GM18907 (cell line): Measurements from ENCODE around the gene PAX2.

Source experiments
- ATAC-seq: cut with Tn5 transposase; IDR thresholded peaks from one replicate; pipeline ENCODE4 v1.9.1; 2021; ENCODE audit warnings: mild to moderate bottlenecking, moderate library complexity; ENCODE audit not compliant: unreplicated experiment

Gene PAX2

GRCh38 chr10:100749309-100750217, 4.2 kb downstream of the PAX2 start:
- ATAC-seq: no peak

DNA sequence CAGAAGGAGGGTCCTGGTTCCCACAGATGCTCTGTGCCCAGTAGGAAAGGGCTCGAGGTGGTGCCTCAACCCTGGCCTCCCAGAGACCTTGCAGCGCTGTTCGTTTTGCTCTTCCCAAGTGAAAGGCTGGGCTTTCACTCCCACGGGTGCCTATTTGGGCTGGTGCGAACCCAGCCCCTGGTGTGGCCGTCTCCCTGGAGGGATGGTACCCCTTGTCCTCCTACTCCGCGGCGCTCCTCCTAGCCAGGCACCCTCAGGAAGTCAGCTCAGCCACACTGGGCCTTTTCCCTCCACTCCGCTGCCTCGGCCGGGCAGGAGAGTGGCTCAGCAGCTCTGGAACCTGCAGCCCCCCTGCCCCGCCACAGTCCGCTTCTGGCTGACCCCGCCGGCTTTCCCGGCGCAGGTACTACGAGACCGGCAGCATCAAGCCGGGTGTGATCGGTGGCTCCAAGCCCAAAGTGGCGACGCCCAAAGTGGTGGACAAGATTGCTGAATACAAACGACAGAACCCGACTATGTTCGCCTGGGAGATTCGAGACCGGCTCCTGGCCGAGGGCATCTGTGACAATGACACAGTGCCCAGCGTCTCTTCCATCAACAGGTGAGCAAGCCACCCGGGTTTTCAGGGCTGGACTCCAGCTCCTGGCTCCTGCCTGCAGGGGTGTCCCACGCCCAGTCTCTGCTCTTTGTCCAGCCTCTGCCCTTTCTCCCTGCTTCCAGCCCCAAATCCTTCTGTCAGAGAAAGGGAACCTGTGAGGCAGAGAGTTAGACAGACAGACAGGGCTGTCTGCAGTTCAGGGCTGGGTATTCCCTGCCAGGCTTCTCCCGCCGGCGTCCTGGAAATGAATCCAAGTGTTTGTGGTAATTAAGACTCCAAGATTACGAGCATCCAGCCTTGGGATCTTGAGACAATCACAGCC, 5.2 kb downstream of the PAX2 start:
- ATAC-seq: no peak

GRCh38 chr10:100751211-100751933, 6.0 kb downstream of the PAX2 start:
- ATAC-seq: no peak

GRCh38 chr10:100755821-100756220, 10.4 kb downstream of the PAX2 start:
- no peak for ATAC-seq

- no peak for ATAC-seq
Observed at GRCh38 chr10:100759331-100759730, 13.9 kb downstream of the PAX2 start.

GRCh38 chr10:100760726-100761125, 15.3 kb downstream of the PAX2 start:
- no peak for ATAC-seq

GRCh38 chr10:100761191-100761590, 15.8 kb downstream of the PAX2 start:
- no peak for ATAC-seq

DNA sequence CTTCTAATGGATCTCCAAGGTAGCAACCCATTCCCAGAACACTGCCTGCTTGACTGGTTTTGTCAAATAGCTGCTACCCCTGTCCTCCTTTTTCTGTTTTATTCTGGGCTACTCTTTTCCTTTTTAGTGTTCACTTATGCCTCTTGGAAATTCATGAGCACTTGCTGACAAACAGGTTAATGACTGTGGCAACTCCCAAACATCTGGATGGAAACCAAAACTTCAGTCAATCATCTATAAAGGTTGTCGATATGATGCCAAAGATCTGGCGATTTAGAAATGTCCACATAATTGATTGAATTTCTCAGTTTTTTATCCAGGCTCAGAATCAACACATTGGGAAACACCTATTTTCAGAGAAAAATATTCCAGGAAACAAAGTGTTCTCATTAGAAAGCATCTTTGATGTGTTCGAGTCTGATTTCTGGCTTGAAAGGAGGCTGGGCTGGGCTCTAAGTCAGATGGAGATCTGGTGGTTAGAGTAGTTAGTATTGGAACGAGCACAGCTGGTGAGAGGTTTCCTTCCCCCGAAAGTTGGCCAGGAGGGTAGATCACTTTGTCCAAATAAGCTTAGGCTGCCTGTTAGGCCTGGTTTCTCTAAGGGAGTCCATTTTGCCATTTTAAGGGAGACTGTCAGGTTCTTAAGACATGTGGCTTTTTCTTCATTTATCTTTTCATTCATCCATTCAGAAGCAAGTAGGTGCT, 17.8 kb downstream of the PAX2 start:
- no peak for ATAC-seq

- ATAC-seq: no peak
Observed at GRCh38 chr10:100766693-100767421, 21.5 kb downstream of the PAX2 start.

GRCh38 chr10:100767422-100767775, 22.0 kb downstream of the PAX2 start:
- no peak for ATAC-seq

DNA sequence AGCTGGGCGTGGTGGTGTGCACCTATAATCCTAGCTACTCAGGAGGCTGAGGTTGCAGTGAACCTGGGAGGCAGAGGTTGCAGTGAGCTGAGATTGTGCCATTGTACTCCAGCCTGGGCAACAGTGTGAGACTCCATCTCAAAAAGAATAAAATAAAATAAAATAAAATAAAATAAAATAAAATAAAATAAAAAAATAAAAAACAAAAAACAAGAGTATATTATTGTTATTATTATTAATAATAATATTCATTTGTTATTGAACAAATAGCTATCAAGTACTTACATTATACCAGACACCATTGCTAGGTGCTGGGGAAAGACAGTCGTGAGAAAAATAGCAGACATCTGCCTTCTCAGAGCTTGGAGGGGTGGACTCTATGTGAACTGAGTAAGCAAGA, 24.1 kb downstream of the PAX2 start:
- ATAC-seq: no peak

DNA sequence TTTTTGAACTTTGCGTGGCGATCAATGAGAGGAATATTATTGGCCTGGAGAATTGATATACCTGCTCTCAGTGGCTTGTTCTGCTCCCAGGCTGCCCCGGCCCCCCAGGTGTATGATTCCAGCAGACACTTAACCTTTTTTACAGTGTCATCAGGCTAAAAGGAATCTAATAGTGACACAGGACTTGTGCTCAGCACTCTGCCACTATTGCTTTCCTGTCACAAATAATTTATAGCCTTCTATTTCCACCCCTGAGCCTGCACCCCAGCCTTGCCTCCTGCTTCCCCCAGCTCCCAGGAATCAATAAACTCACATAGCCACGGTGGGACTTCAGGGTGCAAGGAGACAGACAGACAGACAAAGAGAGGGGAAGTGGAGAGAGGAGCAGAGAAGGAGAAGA, 28.3 kb downstream of the PAX2 start:
- no peak for ATAC-seq

GRCh38 chr10:100774223-100774622, 28.8 kb downstream of the PAX2 start:
- no peak for ATAC-seq

DNA sequence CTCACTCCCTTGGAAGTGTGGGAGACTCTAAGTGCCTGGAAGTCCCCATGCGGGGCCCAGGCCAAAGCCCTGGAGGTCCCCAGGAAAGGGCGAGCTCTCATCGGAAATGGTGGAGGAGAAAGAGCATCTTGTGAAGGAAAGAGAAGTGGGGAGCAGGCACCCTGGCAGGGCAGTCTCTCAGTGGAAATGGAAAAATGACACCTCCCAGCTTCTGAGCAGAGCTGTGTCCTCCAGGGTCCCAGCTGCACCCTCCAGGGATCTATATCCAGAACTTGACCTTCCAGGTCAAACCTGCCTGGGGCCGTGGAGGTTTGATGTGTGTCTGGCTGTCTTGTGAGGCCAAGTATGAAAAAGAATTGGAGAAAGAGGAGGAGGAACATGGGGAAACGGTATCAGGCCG, 29.5 kb downstream of the PAX2 start:
- no peak for ATAC-seq

DNA sequence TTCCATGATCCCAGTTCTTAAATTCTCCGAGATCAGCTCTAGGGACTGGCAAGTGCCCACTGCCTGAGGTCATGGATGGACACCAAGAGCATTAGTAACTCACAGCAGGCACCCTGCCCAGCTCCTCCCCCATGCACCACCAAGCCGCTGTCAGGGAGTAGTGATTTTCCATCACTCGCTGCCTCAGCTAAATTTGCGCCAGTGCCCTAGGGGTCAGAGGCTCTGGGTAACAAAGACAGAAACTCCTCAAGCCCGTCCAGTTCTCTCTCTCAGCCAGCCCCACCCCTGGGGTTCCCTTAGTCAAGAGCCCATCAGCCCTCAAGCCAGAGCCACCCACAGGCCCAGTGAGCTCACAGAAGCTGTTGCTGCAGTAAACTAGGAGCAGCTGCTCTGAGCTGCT, 30.0 kb downstream of the PAX2 start:
- no peak for ATAC-seq

GRCh38 chr10:100775871-100776270, 30.5 kb downstream of the PAX2 start:
- ATAC-seq: no peak

GRCh38 chr10:100776671-100777070, 31.3 kb downstream of the PAX2 start:
- no peak for ATAC-seq

DNA sequence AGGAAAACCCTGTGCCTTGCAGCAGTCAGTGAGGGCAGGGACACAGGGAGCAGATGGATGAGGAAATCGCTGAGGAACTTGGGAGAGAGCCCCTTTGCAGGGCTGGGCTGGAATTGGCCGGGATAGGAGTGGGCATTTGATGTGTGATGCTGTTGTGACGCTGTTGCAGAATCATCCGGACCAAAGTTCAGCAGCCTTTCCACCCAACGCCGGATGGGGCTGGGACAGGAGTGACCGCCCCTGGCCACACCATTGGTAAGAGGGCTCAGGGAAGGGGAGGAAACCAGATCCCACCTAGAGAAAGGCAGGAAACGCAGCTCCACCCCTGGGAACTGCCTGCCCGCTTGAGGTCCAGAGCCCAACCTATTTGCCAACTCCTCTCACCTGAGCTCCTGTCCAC, 33.9 kb downstream of the PAX2 start:
- ATAC-seq: no peak

DNA sequence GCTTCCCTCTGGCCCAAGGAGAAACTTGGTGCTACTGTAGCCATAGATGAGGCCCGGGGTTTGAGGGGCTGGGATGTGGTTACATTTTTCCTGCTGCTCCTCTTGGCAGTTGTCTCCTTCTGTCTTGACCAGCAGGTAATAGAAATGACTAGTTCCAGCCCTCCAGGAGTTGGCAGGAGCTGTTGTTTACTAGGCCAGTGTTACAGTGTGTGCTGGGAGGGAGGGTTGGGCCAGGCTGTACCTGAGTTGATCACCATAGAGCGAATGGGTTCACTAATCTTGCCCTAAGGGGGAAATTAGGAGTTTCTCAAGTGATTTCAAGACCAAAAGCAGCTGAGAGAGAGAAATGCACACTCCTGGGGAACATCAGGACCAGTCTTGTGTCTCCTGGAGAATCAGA, 34.9 kb downstream of the PAX2 start:
- ATAC-seq: no peak

DNA sequence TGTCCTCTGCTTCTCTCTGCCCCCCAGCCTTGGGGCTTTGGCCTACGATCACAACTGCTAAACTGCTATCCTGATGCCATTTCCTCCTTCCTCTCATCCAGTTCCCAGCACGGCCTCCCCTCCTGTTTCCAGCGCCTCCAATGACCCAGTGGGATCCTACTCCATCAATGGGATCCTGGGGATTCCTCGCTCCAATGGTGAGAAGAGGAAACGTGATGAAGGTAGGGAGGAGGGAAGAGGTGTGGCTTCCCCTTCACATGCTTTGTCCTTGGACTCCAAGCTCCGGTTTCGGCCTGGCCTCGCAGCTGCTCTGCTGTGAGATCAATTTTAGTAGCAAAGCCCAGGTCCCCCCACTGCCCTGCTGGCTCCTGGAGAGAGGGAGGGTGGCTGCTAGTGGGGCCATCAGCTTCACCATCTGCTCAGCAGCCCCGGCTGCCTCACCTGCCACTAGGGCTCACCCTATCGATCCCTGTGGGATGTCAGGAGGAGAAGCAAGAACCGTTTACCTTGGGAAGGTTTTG, 35.8 kb downstream of the PAX2 start:
- no peak for ATAC-seq
